Gastrocnemius medialis (tissue), 4 donors: Measurements from ENCODE around the gene RPN2.

Source experiments
- POLR2A ChIP-seq, 2 donors: fragments of 450-650 bp; IDR thresholded peaks; one replicate each; pipeline ENCODE4 v1.6.1; 2017; ENCODE audit warnings: antibody characterized with exemption in 2 of 2, mild to moderate bottlenecking in 2 of 2, moderate library complexity in 2 of 2
- TF ChIP-seq, protein P1 (sequence below), 5 experiments: fragments of 450-650 bp in 3 of 5; fragments of 200-600 bp in 2 of 5; sonication (generic) in 2 of 5; IDR thresholded peaks in 4 of 5; conservative IDR thresholded peaks in 1 of 5; 1 replicate in 4 of 5; 2 replicates in 1 of 5; pipeline ENCODE4 v1.5.1; 2016 to 2019; ENCODE audit warnings: antibody characterized with exemption in 5 of 5, mild to moderate bottlenecking in 3 of 5, moderate library complexity in 3 of 5

DNA sequence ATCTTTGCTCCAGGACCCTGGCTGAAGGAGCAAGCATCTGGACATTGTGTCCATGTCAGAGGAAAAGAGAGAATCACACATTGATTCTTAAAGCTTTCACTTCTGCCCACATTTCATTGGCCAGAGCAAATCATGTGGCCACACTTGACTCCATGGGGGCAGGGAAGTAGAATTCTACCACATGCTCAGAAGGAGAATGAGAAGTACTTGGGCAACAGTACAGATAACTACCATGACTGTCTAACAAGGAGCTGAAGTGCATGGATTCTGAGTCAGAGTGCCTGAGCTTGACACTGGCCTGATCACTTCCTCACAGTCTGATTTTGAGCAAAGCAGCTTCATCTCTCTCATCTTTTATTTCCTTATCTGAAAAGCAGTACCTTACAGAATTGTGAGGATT is 43.9 kb downstream of the RPN2 start:
- TF ChIP-seq, protein P1, sequence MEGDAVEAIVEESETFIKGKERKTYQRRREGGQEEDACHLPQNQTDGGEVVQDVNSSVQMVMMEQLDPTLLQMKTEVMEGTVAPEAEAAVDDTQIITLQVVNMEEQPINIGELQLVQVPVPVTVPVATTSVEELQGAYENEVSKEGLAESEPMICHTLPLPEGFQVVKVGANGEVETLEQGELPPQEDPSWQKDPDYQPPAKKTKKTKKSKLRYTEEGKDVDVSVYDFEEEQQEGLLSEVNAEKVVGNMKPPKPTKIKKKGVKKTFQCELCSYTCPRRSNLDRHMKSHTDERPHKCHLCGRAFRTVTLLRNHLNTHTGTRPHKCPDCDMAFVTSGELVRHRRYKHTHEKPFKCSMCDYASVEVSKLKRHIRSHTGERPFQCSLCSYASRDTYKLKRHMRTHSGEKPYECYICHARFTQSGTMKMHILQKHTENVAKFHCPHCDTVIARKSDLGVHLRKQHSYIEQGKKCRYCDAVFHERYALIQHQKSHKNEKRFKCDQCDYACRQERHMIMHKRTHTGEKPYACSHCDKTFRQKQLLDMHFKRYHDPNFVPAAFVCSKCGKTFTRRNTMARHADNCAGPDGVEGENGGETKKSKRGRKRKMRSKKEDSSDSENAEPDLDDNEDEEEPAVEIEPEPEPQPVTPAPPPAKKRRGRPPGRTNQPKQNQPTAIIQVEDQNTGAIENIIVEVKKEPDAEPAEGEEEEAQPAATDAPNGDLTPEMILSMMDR (IDR thresholded peaks at IDR 0.05 in 4 of 5, conservative IDR thresholded peaks at IDR 0.05 in 1 of 5): no peak
- no peak for TF ChIP-seq POLR2A (IDR thresholded peaks at IDR 0.05)
